ENCODE data around the gene PFN1. TPM values are rescaled to one million over a fixed set of nuclear protein-coding genes. Genes with fewer than 3 reads are reported as not detected.
A peak's percentile ranks its signal among the peaks of the same experiment; 100 is the strongest.
"Not testable (repeated sequence)": the region's sequence is repeated elsewhere in the genome, so short reads cannot be mapped to it uniquely, and the experiment has no call there.

The PFN1 gene
- total RNA-seq, 1 donor from 2014 or later: 404 TPM

GRCh38 chr17:4908301-4908700 is 40.0 kb downstream of the PFN1 start:
- no peaks in the 10 kb centered on the region for H3K9me3 Mint-ChIP-seq
- H3K36me3 Mint-ChIP-seq: peaks cover 3% of the 10 kb centered on the region
- DNase-seq (ENCODE audit: extremely low spot score, unreplicated experiment): peak; percentile 67
- TF ChIP-seq, protein P1, sequence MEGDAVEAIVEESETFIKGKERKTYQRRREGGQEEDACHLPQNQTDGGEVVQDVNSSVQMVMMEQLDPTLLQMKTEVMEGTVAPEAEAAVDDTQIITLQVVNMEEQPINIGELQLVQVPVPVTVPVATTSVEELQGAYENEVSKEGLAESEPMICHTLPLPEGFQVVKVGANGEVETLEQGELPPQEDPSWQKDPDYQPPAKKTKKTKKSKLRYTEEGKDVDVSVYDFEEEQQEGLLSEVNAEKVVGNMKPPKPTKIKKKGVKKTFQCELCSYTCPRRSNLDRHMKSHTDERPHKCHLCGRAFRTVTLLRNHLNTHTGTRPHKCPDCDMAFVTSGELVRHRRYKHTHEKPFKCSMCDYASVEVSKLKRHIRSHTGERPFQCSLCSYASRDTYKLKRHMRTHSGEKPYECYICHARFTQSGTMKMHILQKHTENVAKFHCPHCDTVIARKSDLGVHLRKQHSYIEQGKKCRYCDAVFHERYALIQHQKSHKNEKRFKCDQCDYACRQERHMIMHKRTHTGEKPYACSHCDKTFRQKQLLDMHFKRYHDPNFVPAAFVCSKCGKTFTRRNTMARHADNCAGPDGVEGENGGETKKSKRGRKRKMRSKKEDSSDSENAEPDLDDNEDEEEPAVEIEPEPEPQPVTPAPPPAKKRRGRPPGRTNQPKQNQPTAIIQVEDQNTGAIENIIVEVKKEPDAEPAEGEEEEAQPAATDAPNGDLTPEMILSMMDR (conservative IDR thresholded peaks at IDR 0.05): no peak
- no peak overlapping the region for H3K4me3 Mint-ChIP-seq
- peaks cover 8% of the 10 kb centered on the region for H3K27me3 Mint-ChIP-seq
- H3K27ac Mint-ChIP-seq: no peak overlapping the region
- H3K4me1 Mint-ChIP-seq (ENCODE audit: unreplicated experiment): peaks cover 13% of the 10 kb centered on the region

DNA sequence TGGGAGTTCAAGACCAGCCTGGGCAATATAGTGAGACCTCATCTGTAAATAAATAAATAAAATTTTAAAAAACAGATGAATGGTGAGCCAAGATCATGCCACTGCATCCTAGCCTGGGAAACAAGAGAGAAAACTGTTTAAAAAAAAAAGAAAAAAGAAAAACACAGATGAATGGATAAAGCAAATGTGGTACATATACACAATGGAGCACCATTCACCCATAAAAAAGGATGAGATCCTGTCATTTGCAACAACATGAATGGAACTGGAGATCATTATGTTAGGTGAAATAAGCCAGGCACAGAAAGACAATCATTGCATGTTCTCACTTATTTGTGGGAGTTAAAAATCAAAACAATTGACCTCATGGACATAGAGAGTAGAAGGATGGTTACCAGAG is 41.7 kb downstream of the PFN1 start:
- DNase-seq (ENCODE audit: extremely low spot score, unreplicated experiment); H3K4me3 Mint-ChIP-seq; H3K9me3 Mint-ChIP-seq; H3K27me3 Mint-ChIP-seq; H3K27ac Mint-ChIP-seq; H3K36me3 Mint-ChIP-seq: not testable (repeated sequence)
- H3K4me1 Mint-ChIP-seq (ENCODE audit: unreplicated experiment): peaks cover 15% of the 10 kb centered on the region

- H3K27me3 Mint-ChIP-seq: peaks cover 9% of the 10 kb centered on the region
- peak within 1 kb of the TSS; percentile 85 for H3K4me3 Mint-ChIP-seq
- DNase-seq (ENCODE audit: extremely low spot score, unreplicated experiment): no peak
- no peaks in the 10 kb centered on the region for H3K9me3 Mint-ChIP-seq
- TF ChIP-seq, protein P1 (conservative IDR thresholded peaks at IDR 0.05): peak; percentile 86
- peaks cover 7% of the 10 kb centered on the region for H3K36me3 Mint-ChIP-seq
- H3K27ac Mint-ChIP-seq: peak within 1 kb of the TSS; percentile 98
- H3K4me1 Mint-ChIP-seq (ENCODE audit: unreplicated experiment): peaks cover 10% of the 10 kb centered on the region
Observed at GRCh38 chr17:4903051-4903818, 45.1 kb downstream of the PFN1 start, which contains the start of gene CHRNE. CHRNE (minus strand) TSS chr17:4903098; CDS start chr17:4903063, 35 bp downstream.

GRCh38 chr17:4902540-4902939 is 45.8 kb downstream of the PFN1 start:
- Mint-ChIP-seq H3K4me3 (peak overlapping the region; percentile 44), H3K36me3 (peaks cover 7% of the 10 kb centered on the region), H3K27ac (peak overlapping the region; percentile 98), H3K27me3 (peaks cover 9% of the 10 kb centered on the region), H3K9me3 (no peaks in the 10 kb centered on the region), H3K4me1 (ENCODE audit: unreplicated experiment) (peaks cover 10% of the 10 kb centered on the region)
- DNase-seq (ENCODE audit: extremely low spot score, unreplicated experiment): no peak
- TF ChIP-seq, protein P1 (conservative IDR thresholded peaks at IDR 0.05): no peak

DNA sequence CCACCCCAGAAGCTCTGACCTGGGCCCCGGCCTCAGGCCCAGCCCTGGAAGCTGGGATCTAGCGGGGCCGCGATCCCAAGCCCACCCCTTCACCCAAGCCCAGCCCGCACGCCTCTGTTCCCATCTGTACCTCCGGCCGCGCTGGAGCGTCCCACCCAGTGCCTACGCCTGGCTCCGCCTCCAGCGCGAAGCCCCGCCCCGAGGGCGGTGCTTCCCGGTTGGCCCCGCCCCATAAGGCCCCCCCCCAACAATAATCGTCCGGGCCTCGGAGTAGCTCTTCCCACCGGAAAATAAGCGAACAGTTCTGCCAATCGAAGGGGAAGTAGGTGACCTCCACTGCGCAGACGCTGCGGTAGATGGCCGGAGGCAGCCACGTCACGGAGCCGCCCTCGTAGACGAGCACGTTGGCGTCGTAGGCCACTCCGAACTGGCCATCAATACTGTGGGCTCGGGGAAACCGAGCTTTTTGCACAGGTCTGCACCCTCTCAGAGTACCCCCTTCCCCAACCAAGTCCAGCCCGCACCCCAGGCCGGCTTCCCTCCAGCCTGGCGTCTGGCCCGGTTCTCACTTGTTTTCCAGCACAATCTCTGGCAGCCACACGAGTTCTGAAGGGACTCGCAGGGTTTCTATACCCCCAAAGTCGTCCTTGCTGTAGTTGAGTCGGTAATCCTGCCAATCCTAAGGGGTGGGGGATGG is 46.5 kb downstream of the PFN1 start:
- H3K36me3 Mint-ChIP-seq: peaks cover 7% of the 10 kb centered on the region
- TF ChIP-seq, protein P1 (conservative IDR thresholded peaks at IDR 0.05): no peak
- peak overlapping the region; percentile 98 for H3K27ac Mint-ChIP-seq
- peaks cover 10% of the 10 kb centered on the region for H3K4me1 Mint-ChIP-seq (ENCODE audit: unreplicated experiment)
- H3K4me3 Mint-ChIP-seq: peak overlapping the region; percentile 44
- DNase-seq (ENCODE audit: extremely low spot score, unreplicated experiment): no peak
- no peaks in the 10 kb centered on the region for H3K9me3 Mint-ChIP-seq
- H3K27me3 Mint-ChIP-seq: peaks cover 9% of the 10 kb centered on the region

DNA sequence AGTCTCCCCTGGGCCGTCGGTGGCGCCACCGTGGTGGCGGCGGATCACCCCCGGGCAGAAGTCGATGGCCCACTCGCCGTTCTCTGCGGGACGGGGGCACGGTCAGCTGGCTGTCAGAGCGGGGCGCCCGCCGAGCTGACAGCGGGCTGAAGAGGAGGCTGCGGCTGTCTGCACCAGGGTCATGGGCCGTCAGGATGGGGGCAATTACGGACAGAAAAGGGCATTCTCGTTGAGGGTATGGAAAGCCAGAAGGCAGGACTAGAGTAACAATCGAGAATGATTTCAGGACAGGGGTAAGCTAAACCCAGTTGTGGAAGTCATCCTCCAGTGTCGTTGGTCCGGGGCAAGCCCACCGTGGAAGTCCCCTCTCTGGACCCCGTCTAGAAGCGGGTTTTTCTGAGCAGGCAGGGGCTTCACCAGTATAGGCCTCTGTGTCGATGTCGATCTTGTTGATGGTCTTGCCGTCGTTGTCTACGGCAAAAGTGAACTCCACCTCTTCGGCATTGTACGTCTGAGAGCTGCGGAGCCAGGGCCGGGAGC is 47.2 kb downstream of the PFN1 start:
- peaks cover 7% of the 10 kb centered on the region for H3K36me3 Mint-ChIP-seq
- no peak for DNase-seq (ENCODE audit: extremely low spot score, unreplicated experiment)
- H3K4me1 Mint-ChIP-seq (ENCODE audit: unreplicated experiment): peaks cover 10% of the 10 kb centered on the region
- no peak overlapping the region for H3K4me3 Mint-ChIP-seq
- TF ChIP-seq, protein P1 (conservative IDR thresholded peaks at IDR 0.05): no peak
- no peaks in the 10 kb centered on the region for H3K9me3 Mint-ChIP-seq
- H3K27ac Mint-ChIP-seq: peak overlapping the region; percentile 23
- peaks cover 9% of the 10 kb centered on the region for H3K27me3 Mint-ChIP-seq
